Hepatocyte (in vitro differentiated cells): ENCODE data around the gene RNF125. TPM values are rescaled to one million over a fixed set of nuclear protein-coding genes. Genes with fewer than 3 reads are reported as not detected.
A peak's percentile ranks its signal among the peaks of the same experiment; 100 is the strongest.

Experiments
- DNase-seq: peaks from one replicate; pipeline ENCODE4 v3.0.0-alpha.2; 2016; ENCODE audit warnings: low spot score
- H2AFZ ChIP-seq: fragments of 200-600 bp; sonication (generic); 2 replicates; pipeline ENCODE4 v1.6.0; 2016; ENCODE audit warnings: antibody characterized with exemption, mild to moderate bottlenecking
- H3K27ac ChIP-seq: fragments of 200-600 bp; sonication (generic); 2 replicates; pipeline ENCODE4 v1.5.1; 2016; ENCODE audit warnings: mild to moderate bottlenecking
- H3K27me3 ChIP-seq: fragments of 200-600 bp; sonication (generic); 2 replicates; pipeline ENCODE4 v1.6.1; 2016
- H3K36me3 ChIP-seq: fragments of 200-600 bp; sonication (generic); replicated peaks from 2 replicates; pipeline ENCODE4 v1.5.1; 2016; ENCODE audit warnings: low read depth; ENCODE audit not compliant: insufficient read depth
- H3K4me1 ChIP-seq: fragments of 200-600 bp; sonication (generic); 2 replicates; pipeline ENCODE4 v1.5.1; 2016; ENCODE audit warnings: mild to moderate bottlenecking, moderate library complexity; ENCODE audit not compliant: insufficient read depth
- H3K4me2 ChIP-seq: fragments of 200-600 bp; sonication (generic); 2 replicates; pipeline ENCODE4 v1.6.0; 2016
- H3K4me3 ChIP-seq: fragments of 200-600 bp; sonication (generic); 2 replicates; pipeline ENCODE4 v1.5.1; 2016; ENCODE audit warnings: mild to moderate bottlenecking
- H3K79me2 ChIP-seq: fragments of 200-600 bp; sonication (generic); 2 replicates; pipeline ENCODE4 v1.6.0; 2017; ENCODE audit warnings: mild to moderate bottlenecking
- H3K9me2 ChIP-seq: fragments of 200-600 bp; sonication (generic); replicated peaks from 2 replicates; pipeline ENCODE4 v1.6.0; 2017; ENCODE audit warnings: mild to moderate bottlenecking; ENCODE audit not compliant: insufficient read depth
- H3K9me3 ChIP-seq: fragments of 200-600 bp; sonication (generic); 2 replicates; pipeline ENCODE4 v1.5.1; 2016; ENCODE audit warnings: low read depth, mild to moderate bottlenecking
- H4K20me1 ChIP-seq: fragments of 200-600 bp; sonication (generic); 2 replicates; pipeline ENCODE4 v1.6.0; 2016; ENCODE audit warnings: mild to moderate bottlenecking; ENCODE audit not compliant: insufficient read depth, poor library complexity, severe bottlenecking
- CTCF ChIP-seq: fragments of 200-600 bp; sonication (generic); IDR thresholded peaks from 2 replicates; pipeline ENCODE4 v1.5.1; 2016; ENCODE audit warnings: antibody characterized with exemption, mild to moderate bottlenecking; ENCODE audit not compliant: poor library complexity
- EZH2 ChIP-seq: fragments of 200-600 bp; sonication (generic); IDR thresholded peaks from 2 replicates; pipeline ENCODE4 v1.6.1; 2016; ENCODE audit warnings: antibody characterized with exemption, mild to moderate bottlenecking, borderline replicate concordance
- EZH2phosphoT487 ChIP-seq: fragments of 200-600 bp; sonication (generic); IDR thresholded peaks from one replicate; pipeline ENCODE4 v1.6.1; 2018; ENCODE audit warnings: antibody characterized with exemption, mild to moderate bottlenecking, low read depth, moderate library complexity; ENCODE audit not compliant: unreplicated experiment, severe bottlenecking
- WGBS: methylation state at CpG from one replicate; pipeline ENCODE4 v1.1.6; 2016; ENCODE audit warnings: low lambda C conversion rate; ENCODE audit errors: missing lambda C conversion rate; 5-methylcytosine and 5-hydroxymethylcytosine counted together
- polyA plus RNA-seq: library from polyadenylated mRNA; unstranded; fragments of >200 nt; fragmentation: Nextera tagmentation; extraction: Ambion mirVana; gene quantifications from 2 replicates; pipeline ENCODE4 v1.2.1, GENCODE V29; 2016
- total RNA-seq: library from RNA; depleted of rRNA; stranded (reverse); fragments of >200 nt; gene quantifications from 2 replicates; pipeline ENCODE4 v1.2.3, GENCODE V29; 2014

RNF125 gene
- total and polyA plus RNA-seq, 2 experiments from 2014 or later, result 0.64 to 1.1 TPM

- no peaks in the 10 kb centered on the region for H3K27me3 ChIP-seq
- H3K4me3 ChIP-seq, result no peak overlapping the region
- H2AFZ ChIP-seq, result no peak overlapping the region
- H3K4me2 ChIP-seq, result no peak overlapping the region
- H3K4me1 ChIP-seq, result peaks cover 3% of the 10 kb centered on the region
- H4K20me1 ChIP-seq, result no peaks in the 10 kb centered on the region
- no peak for DNase-seq
- TF ChIP-seq EZH2phosphoT487, result no peak
- no peak for TF ChIP-seq CTCF
- TF ChIP-seq EZH2, result no peak
- H3K79me2 ChIP-seq, result no peaks in the 10 kb centered on the region
- WGBS, result 96% methylated on average over 10 of the region's 10 CpGs
- H3K27ac ChIP-seq, result no peak overlapping the region
- no peaks in the 10 kb centered on the region for H3K36me3 ChIP-seq
- H3K9me2 ChIP-seq, result no peaks in the 10 kb centered on the region
- no peaks in the 10 kb centered on the region for H3K9me3 ChIP-seq
Measured at GRCh38 chr18:32037616-32038015, 19.0 kb downstream of the RNF125 start.

- Histone ChIP-seq H3K27ac (no peak overlapping the region), H3K4me2 (no peak overlapping the region), H2AFZ (no peak overlapping the region), H3K9me3 (no peaks in the 10 kb centered on the region), H3K27me3 (no peaks in the 10 kb centered on the region), H3K79me2 (no peaks in the 10 kb centered on the region), H3K4me1 (peaks cover 3% of the 10 kb centered on the region), H4K20me1 (no peaks in the 10 kb centered on the region), H3K9me2 (no peaks in the 10 kb centered on the region), H3K36me3 (no peaks in the 10 kb centered on the region), H3K4me3 (no peak overlapping the region)
- DNase-seq, result no peak
- WGBS, result 69% methylated on average over 3 of the region's 3 CpGs
- TF ChIP-seq CTCF (no peak), EZH2 (no peak), EZH2phosphoT487 (no peak)
Measured at GRCh38 chr18:32040936-32041335, 22.3 kb downstream of the RNF125 start.

- TF ChIP-seq EZH2 (no peak), EZH2phosphoT487 (no peak), CTCF (no peak)
- Histone ChIP-seq H2AFZ (no peak overlapping the region), H3K27me3 (no peaks in the 10 kb centered on the region), H4K20me1 (no peaks in the 10 kb centered on the region), H3K79me2 (no peaks in the 10 kb centered on the region), H3K27ac (no peak overlapping the region), H3K4me2 (no peak overlapping the region), H3K9me2 (no peaks in the 10 kb centered on the region), H3K4me1 (peaks cover 3% of the 10 kb centered on the region), H3K4me3 (no peak overlapping the region), H3K9me3 (no peaks in the 10 kb centered on the region), H3K36me3 (no peaks in the 10 kb centered on the region)
- DNase-seq, result no peak
Measured at GRCh38 chr18:32042337-32042736, 23.7 kb downstream of the RNF125 start.

- H3K4me1 ChIP-seq, result no peaks in the 10 kb centered on the region
- no peaks in the 10 kb centered on the region for H3K36me3 ChIP-seq
- peak; percentile 25 for DNase-seq
- H3K4me3 ChIP-seq, result no peak overlapping the region
- no peaks in the 10 kb centered on the region for H3K27me3 ChIP-seq
- H3K9me3 ChIP-seq, result no peaks in the 10 kb centered on the region
- peak overlapping the region; percentile 48 for H3K27ac ChIP-seq
- no peaks in the 10 kb centered on the region for H4K20me1 ChIP-seq
- H2AFZ ChIP-seq, result no peak overlapping the region
- H3K9me2 ChIP-seq, result no peaks in the 10 kb centered on the region
- no peaks in the 10 kb centered on the region for H3K79me2 ChIP-seq
- no peak for TF ChIP-seq EZH2
- no peak for TF ChIP-seq CTCF
- TF ChIP-seq EZH2phosphoT487, result no peak
- H3K4me2 ChIP-seq, result no peak overlapping the region
- 84% methylated on average over 4 of the region's 4 CpGs for WGBS
Measured at GRCh38 chr18:32048507-32049091, 30.0 kb downstream of the RNF125 start.
